Thyroid gland (tissue), 4 donors: ENCODE measurements around the gene IPO5. TPM values are rescaled to one million over a fixed set of nuclear protein-coding genes. Genes with fewer than 3 reads are reported as not detected.

Source experiments
- DNase-seq, 2 donors: peaks; one replicate each; pipeline ENCODE4 v3.0.0-alpha.2; 2019
- H3K27ac ChIP-seq, 3 donors: fragments of 200-600 bp; sonication (generic); 1 replicate in 2 of 3; 2 replicates in 1 of 3; pipeline ENCODE4 v1.5.1; 2016 to 2019; ENCODE audit warnings: mild to moderate bottlenecking in 1 of 3, moderate library complexity in 1 of 3
- H3K27me3 ChIP-seq: fragments of 200-600 bp; sonication (generic); one replicate; pipeline ENCODE4 v1.5.1; 2019
- H3K36me3 ChIP-seq, 2 donors: fragments of 200-600 bp; sonication (generic); one replicate each; pipeline ENCODE4 v1.5.1; 2016 to 2019
- H3K4me1 ChIP-seq, 2 donors: fragments of 200-600 bp; sonication (generic); one replicate each; pipeline ENCODE4 v1.5.1; 2017 to 2019
- H3K4me3 ChIP-seq, 3 donors: fragments of 200-600 bp; sonication (generic); replicated peaks in 1 of 3; 1 replicate in 2 of 3; 2 replicates in 1 of 3; pipeline ENCODE4 v1.5.1; 2016; ENCODE audit warnings: mild to moderate bottlenecking in 1 of 3
- H3K9me3 ChIP-seq: fragments of 200-600 bp; sonication (generic); one replicate; pipeline ENCODE4 v1.5.1; 2017
- CTCF ChIP-seq, 6 experiments: fragments of 200-600 bp in 3 of 6; fragments of 450-650 bp in 3 of 6; sonication (generic) in 3 of 6; IDR thresholded peaks; one replicate each; pipeline ENCODE4 v1.5.1; 2016 to 2019; ENCODE audit warnings: antibody characterized with exemption in 6 of 6, mild to moderate bottlenecking in 2 of 6, inconsistent platforms in 1 of 6, moderate library complexity in 1 of 6
- POLR2A ChIP-seq, 2 donors: fragments of 450-650 bp; IDR thresholded peaks; one replicate each; pipeline ENCODE4 v1.6.1; 2017; ENCODE audit warnings: antibody characterized with exemption in 2 of 2, mild to moderate bottlenecking in 2 of 2, moderate library complexity in 1 of 2
- WGBS, 2 donors: methylation state at CpG; one replicate each; pipeline ENCODE4 v1.1.5; 2017; 5-methylcytosine and 5-hydroxymethylcytosine counted together
- intact Hi-C: fragments of 100-400 bp; cut with DNase I; formaldehyde crosslinking; loops from one replicate; pipeline ENCODE4 v1.15.1; 2023
- small RNA-seq: library from RNA; depleted of rRNA; stranded (forward); fragments of <200 nt; gene quantifications from one replicate; pipeline ENCODE3, GENCODE V24; 2016
- total RNA-seq, 4 donors: library from RNA; depleted of rRNA; stranded (reverse); fragments of >200 nt; gene quantifications; one replicate each; pipeline ENCODE4 v1.2.3, GENCODE V29; 2016

The IPO5 gene
- total RNA-seq, 4 donors from 2014 or later = 95.4 to 139 (median 108) TPM

- DNase-seq = no peak
- Histone ChIP-seq H3K36me3 (no peaks in the 10 kb centered on the region), H3K27me3 (no peaks in the 10 kb centered on the region), H3K4me3 (no peak overlapping the region), H3K9me3 (no peaks in the 10 kb centered on the region), H3K4me1 (no peaks in the 10 kb centered on the region), H3K27ac (no peak overlapping the region)
- 95 to 98% methylated on average over 1 of the region's 1 CpG for WGBS, 2 donors
- no peak for TF ChIP-seq CTCF (IDR thresholded peaks at IDR 0.05)
- no peak for TF ChIP-seq POLR2A (IDR thresholded peaks at IDR 0.05)
- intact Hi-C loops = no loop called here
Measured at GRCh38 chr13:98069985-98070384, 116.5 kb downstream of the IPO5 start.

DNA sequence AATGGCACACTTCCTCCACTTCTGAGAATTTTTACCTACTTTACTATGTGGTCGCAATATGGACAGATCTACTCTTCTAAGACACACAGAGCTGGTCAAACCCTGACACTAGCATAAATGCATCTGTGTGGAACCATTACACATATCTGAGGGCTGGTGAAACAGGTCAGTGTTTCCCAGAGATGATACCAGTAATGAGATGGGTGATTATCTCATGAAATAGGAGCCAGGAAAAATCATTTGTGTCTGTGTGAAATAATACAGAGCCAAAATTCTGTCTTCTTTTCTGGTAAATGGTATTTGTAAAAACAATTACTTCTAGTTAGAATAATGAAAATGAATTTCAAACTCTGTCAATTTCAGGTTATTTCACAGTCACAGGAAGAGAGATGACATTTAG is 117.8 kb downstream of the IPO5 start:
- intact Hi-C loops = no loop called here
- Histone ChIP-seq H3K36me3 (no peaks in the 10 kb centered on the region), H3K27me3 (no peaks in the 10 kb centered on the region), H3K4me1 (no peaks in the 10 kb centered on the region), H3K4me3 (no peak overlapping the region), H3K9me3 (no peaks in the 10 kb centered on the region), H3K27ac (no peak overlapping the region)
- WGBS, 2 donors = 87 to 94% methylated on average over 1 of the region's 1 CpG
- TF ChIP-seq POLR2A (IDR thresholded peaks at IDR 0.05) = no peak
- no peak for TF ChIP-seq CTCF (IDR thresholded peaks at IDR 0.05)
- DNase-seq = no peak

- Histone ChIP-seq H3K27ac (no peak overlapping the region), H3K4me1 (no peaks in the 10 kb centered on the region), H3K36me3 (no peaks in the 10 kb centered on the region), H3K9me3 (no peaks in the 10 kb centered on the region), H3K27me3 (no peaks in the 10 kb centered on the region), H3K4me3 (no peak overlapping the region)
- DNase-seq = no peak
- WGBS, 2 donors = 93 to 100% methylated on average over 2 of the region's 2 CpGs
- intact Hi-C loops = no loop called here
- TF ChIP-seq CTCF (IDR thresholded peaks at IDR 0.05) = no peak
- TF ChIP-seq POLR2A (IDR thresholded peaks at IDR 0.05) = no peak
Measured at GRCh38 chr13:98072476-98072875, 119.0 kb downstream of the IPO5 start.

Small RNA genes lying within 50 kb of the gene (small RNA-seq; reads per million reads assigned to genes)
- gene FTLP8 = not detected

Other genes with a start within 250 kb of the IPO5 start
- gene FARP1, start 189.4 kb downstream of the IPO5 start, total RNA-seq = 100 to 1,000 TPM; 103 to 172 (median 129) TPM
- gene RNF113B, start 223.6 kb downstream of the IPO5 start, total RNA-seq = not detected